Measurements from ENCODE around the gene OPRL1.

DNA sequence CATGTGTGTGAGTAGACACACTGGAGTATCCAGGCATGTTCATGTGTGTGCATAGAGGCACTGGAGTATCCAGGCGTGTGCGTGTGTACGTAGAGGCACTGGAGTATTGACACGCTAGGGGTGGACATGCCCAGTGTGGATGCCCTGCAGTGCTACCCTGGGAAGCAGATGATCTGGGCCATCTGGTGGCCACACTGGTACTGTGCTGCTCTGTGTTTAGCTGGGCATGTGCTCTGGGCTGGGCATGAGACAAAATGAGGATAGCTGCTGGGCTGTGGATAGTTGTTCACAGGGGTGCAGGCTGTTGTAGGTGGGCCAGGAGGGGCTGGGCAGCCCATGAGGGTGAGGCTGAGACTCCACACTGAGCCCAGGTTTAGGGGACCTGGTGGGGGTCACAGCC, 51.5 kb downstream of the OPRL1 start:
- peak; percentile 37 to 48 for TF ChIP-seq CTCF (conservative IDR thresholded peaks at IDR 0.05 in 1 of 2, IDR thresholded peaks at IDR 0.05 in 1 of 2; ENCODE audit: extremely low read depth in 1 of 2, insufficient read depth in 1 of 2, low read depth in 1 of 2, low read length in 2 of 2)
- TF ChIP-seq EZH2 (IDR thresholded peaks at IDR 0.05; ENCODE audit: borderline replicate concordance, low read length): no peak
